HEK293T (cell line): ENCODE measurements around the gene GOSR1.

Source experiments
- ELF4 ChIP-seq: fragments of 450-650 bp; IDR thresholded peaks from 2 replicates; pipeline ENCODE4 v1.6.1; 2017; ENCODE audit warnings: antibody characterized with exemption
- LEF1 ChIP-seq: fragments of 450-650 bp; IDR thresholded peaks from 2 replicates; pipeline ENCODE4 v1.6.1; 2017; ENCODE audit warnings: mild to moderate bottlenecking, borderline replicate concordance
- SUZ12 ChIP-seq: fragments of 450-650 bp; IDR thresholded peaks from 2 replicates; pipeline ENCODE4 v1.6.1; 2016; ENCODE audit warnings: mild to moderate bottlenecking
- ZNF384 ChIP-seq: fragments of 450-650 bp; IDR thresholded peaks from 2 replicates; pipeline ENCODE4 v1.6.1; 2016
- TF ChIP-seq, protein P1 (sequence below): fragments of 450-650 bp; IDR thresholded peaks from 2 replicates; pipeline ENCODE4 v1.6.1; 2016

DNA sequence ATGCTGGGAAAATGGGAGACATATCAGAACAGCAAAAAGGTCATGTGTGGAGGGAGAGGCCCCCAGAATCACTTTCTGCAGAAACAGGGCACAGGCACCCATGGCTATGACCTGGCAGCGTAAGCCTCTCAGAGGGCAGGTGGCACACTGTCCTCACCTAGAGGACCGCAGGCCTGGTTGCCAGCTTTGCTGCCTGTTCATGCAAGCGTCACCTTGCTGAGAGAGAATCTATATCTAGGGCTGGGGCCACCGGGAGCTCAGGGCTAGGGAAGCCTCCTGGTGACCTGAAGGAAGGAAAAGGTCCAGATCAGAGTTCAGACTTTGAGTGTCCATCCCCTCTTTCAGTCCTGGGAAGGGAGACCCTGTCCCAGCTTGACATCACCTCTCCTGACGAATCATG lies 78.7 kb downstream of the GOSR1 start:
- TF ChIP-seq, protein P1, sequence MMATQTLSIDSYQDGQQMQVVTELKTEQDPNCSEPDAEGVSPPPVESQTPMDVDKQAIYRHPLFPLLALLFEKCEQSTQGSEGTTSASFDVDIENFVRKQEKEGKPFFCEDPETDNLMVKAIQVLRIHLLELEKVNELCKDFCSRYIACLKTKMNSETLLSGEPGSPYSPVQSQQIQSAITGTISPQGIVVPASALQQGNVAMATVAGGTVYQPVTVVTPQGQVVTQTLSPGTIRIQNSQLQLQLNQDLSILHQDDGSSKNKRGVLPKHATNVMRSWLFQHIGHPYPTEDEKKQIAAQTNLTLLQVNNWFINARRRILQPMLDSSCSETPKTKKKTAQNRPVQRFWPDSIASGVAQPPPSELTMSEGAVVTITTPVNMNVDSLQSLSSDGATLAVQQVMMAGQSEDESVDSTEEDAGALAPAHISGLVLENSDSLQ: no peak
- TF ChIP-seq SUZ12 (no peak), ELF4 (no peak), LEF1 (no peak), ZNF384 (no peak)
